Pericardium fibroblast (primary cell): ENCODE results near the gene KRTAP19-7. TPM values are rescaled to one million over a fixed set of nuclear protein-coding genes. Genes with fewer than 3 reads are reported as not detected.

Experiments
- total RNA-seq: library from RNA; depleted of rRNA; stranded (reverse); fragments of >200 nt; gene quantifications from 2 replicates; pipeline ENCODE4 v1.2.3, GENCODE V29; 2015

The KRTAP19-7 gene, protein sequence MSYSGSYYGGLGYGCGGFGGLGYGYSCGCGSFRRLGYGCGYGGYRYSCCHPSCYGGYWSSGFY
- total RNA-seq: not detected in 2 replicates

DNA sequence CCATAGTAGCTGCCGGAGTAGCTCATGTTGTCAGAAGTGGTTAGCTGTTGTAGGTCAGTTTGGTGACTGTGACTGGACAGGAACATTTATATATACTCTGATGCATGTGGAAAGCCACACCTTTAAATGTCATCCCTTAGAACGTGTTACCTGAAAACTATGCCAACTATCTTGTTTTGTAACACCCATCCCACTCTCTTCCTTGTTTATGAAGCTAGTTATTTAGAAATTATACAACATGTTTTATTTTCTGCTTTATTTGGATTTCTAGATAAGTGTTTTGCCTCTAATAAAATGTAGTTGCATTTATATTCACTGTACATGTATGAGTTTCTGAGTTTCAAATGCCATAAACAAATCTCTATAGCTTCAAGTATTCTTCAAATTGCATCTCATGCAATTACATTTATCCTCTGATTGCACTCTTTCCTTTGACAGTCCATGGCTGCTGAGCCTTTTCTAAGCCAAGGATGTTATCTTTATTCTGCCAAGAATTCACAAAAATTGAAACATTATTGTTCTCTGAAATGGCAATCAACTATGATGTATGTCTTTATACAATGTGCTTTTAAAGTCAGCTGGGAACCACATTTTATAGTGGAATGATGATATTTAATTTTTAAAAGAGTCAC lies at the start of gene KRTAP19-7:
Gene KRTAP19-7 (minus strand): TSS at position 51 of the 632 bp plus-strand sequence. CDS start 25 bp downstream, at position 26.

DNA sequence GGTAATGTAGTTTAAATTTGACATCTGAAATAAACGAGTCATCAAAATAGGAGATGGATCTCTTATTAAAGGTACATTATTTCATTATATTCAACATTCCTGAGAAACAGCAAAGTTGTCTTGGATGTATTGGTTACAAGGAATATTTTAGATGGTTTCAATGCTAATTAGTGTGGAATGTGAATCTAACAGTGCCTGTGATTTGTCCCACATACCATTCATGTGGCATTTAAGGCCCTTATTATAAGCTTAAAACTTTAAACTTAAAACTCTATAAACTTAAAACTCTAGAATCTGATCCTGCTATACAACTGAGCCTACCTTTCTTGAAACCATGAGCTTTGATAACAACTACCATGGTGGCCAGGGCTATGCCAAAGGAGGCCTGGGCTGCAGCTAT lies 39.7 kb upstream of the KRTAP19-7 start, which contains the start of gene KRTAP22-1:
Gene KRTAP22-1 (plus strand): TSS at position 301 of the 400 bp plus-strand sequence.

DNA sequence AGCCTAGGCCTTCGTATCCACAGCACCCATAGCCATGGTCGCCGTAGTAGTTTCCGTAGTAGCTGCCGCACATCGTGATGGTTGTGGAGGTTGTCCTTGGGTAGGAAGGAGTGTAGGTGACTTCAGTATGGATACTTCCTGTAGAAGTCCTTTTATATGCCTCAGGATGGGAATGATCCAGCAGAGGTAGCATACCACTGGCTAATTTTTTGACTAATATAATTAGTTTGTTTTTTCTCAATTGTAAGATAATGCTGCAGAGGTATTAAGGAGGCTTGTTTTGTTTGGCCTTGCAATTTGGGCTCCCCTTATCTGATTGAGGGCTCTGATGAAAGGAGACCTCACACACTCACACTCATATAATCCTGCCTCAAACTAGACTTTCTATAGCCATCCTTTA lies 37.7 kb upstream of the KRTAP19-7 start, which contains the start of gene KRTAP6-2:
Gene KRTAP6-2 (minus strand): TSS at position 101 of the 400 bp plus-strand sequence. CDS start 28 bp downstream, at position 73.

DNA sequence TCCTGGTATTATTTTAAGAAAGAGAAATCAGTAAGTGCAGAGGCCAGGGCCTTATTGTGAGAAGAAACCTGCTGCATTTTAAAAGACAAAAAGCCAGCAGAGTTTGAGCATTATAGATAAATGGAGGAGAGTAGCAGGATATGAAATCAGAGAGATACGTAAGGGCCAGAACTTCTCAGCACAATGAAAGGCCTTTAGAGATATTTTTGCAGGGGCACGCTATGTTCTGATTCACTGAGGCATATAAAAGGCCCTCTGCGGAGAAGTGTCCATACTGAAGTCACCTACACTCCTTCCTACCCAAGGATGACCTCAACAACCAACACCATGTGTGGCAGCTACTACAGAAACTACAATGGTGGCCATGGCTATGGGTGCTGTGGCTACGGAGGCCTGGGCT lies 31.0 kb upstream of the KRTAP19-7 start, which contains the start of gene KRTAP6-3:
Gene KRTAP6-3 (plus strand): TSS at position 301 of the 400 bp plus-strand sequence. CDS start 6 bp downstream, at position 307.

DNA sequence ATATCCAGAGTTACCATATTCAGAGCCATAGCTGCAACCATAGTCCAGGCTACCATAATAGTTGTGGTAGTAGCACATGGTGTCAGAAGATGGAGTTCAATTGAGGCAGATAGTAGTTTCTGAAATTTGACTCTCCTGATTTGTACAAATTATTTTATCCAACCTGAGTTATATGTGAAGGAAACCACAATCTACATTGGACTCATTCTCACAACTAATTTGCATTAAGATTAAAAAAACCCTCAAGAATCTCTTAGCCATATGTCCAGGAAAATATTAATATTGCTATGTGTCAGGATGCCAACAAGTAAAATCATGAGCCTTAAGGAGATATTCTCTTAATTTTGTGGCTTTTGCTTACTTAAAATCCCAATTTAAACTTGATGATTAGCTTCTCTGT lies 29.2 kb upstream of the KRTAP19-7 start, which contains the start of gene KRTAP22-2:
Gene KRTAP22-2 (minus strand): TSS at position 101 of the 400 bp plus-strand sequence.

DNA sequence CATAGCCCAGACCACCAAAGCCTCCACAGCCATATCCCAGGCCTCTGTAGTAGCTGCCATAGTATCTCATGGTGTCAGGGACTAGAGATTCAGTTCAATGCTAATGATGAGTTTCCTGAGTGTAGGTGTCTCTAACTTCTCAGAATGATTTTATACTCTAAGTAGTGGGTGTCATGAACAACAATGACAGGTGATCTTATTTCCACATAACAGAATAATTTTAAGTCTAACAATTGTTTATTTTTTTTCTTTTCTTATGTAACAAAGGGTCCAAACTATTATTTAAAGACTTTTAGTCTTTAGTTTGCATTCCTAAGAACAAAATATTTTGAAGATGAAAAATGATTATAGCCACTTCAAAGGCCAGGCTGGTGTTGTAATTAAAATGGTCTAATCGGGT lies 19.4 kb downstream of the KRTAP19-7 start, which contains the start of gene KRTAP19-6:
Gene KRTAP19-6 (minus strand): TSS at position 101 of the 400 bp plus-strand sequence. CDS start 31 bp downstream, at position 70.

Other genes with a start within 250 kb of the KRTAP19-7 start
- not detected in 2 replicates for gene KRTAP26-1, start 241.0 kb downstream of the KRTAP19-7 start, total RNA-seq
- gene KRTAP27-1, start 223.6 kb downstream of the KRTAP19-7 start, total RNA-seq: not detected in 2 replicates
- gene KRTAP23-1, start 212.7 kb downstream of the KRTAP19-7 start, total RNA-seq: not detected in 2 replicates
- gene KRTAP13-2, start 189.0 kb downstream of the KRTAP19-7 start, total RNA-seq: not detected in 2 replicates
- not detected in 2 replicates for gene KRTAP13-1, start 165.3 kb downstream of the KRTAP19-7 start, total RNA-seq
- not detected in 2 replicates for gene KRTAP13-3, start 135.4 kb downstream of the KRTAP19-7 start, total RNA-seq
- gene KRTAP13-4, start 131.1 kb downstream of the KRTAP19-7 start, total RNA-seq: not detected in 2 replicates
- gene KRTAP15-1, start 121.0 kb downstream of the KRTAP19-7 start, total RNA-seq: not detected in 2 replicates
- not detected in 2 replicates for gene KRTAP19-1, start 80.9 kb downstream of the KRTAP19-7 start, total RNA-seq
- not detected in 2 replicates for gene KRTAP19-2, start 73.9 kb downstream of the KRTAP19-7 start, total RNA-seq
- gene KRTAP19-3, start 69.3 kb downstream of the KRTAP19-7 start, total RNA-seq: not detected in 2 replicates
- not detected in 2 replicates for gene KRTAP19-4, start 64.1 kb downstream of the KRTAP19-7 start, total RNA-seq
- not detected in 2 replicates for gene KRTAP19-5, start 59.2 kb downstream of the KRTAP19-7 start, total RNA-seq
- not detected in 2 replicates for gene KRTAP19-6, start 19.4 kb downstream of the KRTAP19-7 start, total RNA-seq
- gene KRTAP22-2, start 29.1 kb upstream of the KRTAP19-7 start, total RNA-seq: not detected in 2 replicates
- gene KRTAP6-3, start 31.1 kb upstream of the KRTAP19-7 start, total RNA-seq: not detected in 2 replicates
- not detected in 2 replicates for gene KRTAP6-2, start 37.6 kb upstream of the KRTAP19-7 start, total RNA-seq
- gene KRTAP22-1, start 39.8 kb upstream of the KRTAP19-7 start, total RNA-seq: not detected in 2 replicates
- gene KRTAP6-1, start 52.6 kb upstream of the KRTAP19-7 start, total RNA-seq: not detected in 2 replicates
- gene KRTAP20-1, start 55.1 kb upstream of the KRTAP19-7 start, total RNA-seq: not detected in 2 replicates
- not detected in 2 replicates for gene KRTAP20-4, start 59.3 kb upstream of the KRTAP19-7 start, total RNA-seq
- gene KRTAP20-2, start 73.9 kb upstream of the KRTAP19-7 start, total RNA-seq: not detected in 2 replicates
- not detected in 2 replicates for gene KRTAP20-3, start 81.5 kb upstream of the KRTAP19-7 start, total RNA-seq
- gene KRTAP21-3, start 157.5 kb upstream of the KRTAP19-7 start, total RNA-seq: not detected in 2 replicates
- gene KRTAP21-2, start 185.9 kb upstream of the KRTAP19-7 start, total RNA-seq: not detected in 2 replicates
- not detected in 2 replicates for gene KRTAP21-1, start 194.1 kb upstream of the KRTAP19-7 start, total RNA-seq